Measurements from ENCODE around the gene MVD.

- TF ChIP-seq CTCF (IDR thresholded peaks at IDR 0.05) (no peak), POLR2AphosphoS5 (IDR thresholded peaks at IDR 0.05) (no peak)
Measured at GRCh38 chr16:88638323-88639230, 24.3 kb downstream of the MVD start, which contains the start of gene IL17C.
